GM18520 (cell line): ENCODE measurements around the gene ERCC1.
A peak's percentile ranks its signal among the peaks of the same experiment; 100 is the strongest.

Source experiments
- ATAC-seq: cut with Tn5 transposase; IDR thresholded peaks from one replicate; pipeline ENCODE4 v1.9.1; 2021; ENCODE audit not compliant: unreplicated experiment

ERCC1 gene

GRCh38 chr19:45406226-45407090 is 17.3 kb downstream of the ERCC1 start, which contains the start of gene POLR1G:
Gene POLR1G (plus strand): TSS chr19:45406644. CDS start chr19:45406697, 53 bp downstream.
- peak; percentile 65 for ATAC-seq

- ATAC-seq, result peak; percentile 26
Observed at GRCh38 chr19:45405435-45406225, 18.1 kb downstream of the ERCC1 start.

GRCh38 chr19:45404557-45405434 is 18.9 kb downstream of the ERCC1 start, which contains the start of gene PPP1R13L:
Gene PPP1R13L (minus strand): TSS chr19:45405069. CDS start chr19:45398318, 6,751 bp downstream.
- ATAC-seq, result no peak

GRCh38 chr19:45403781-45404556 is 19.7 kb downstream of the ERCC1 start:
- no peak for ATAC-seq

- ATAC-seq, result no peak
Observed at GRCh38 chr19:45403272-45403671, 20.4 kb downstream of the ERCC1 start.

GRCh38 chr19:45402298-45403061 is 21.2 kb downstream of the ERCC1 start:
- no peak for ATAC-seq

GRCh38 chr19:45401815-45402214 is 21.9 kb downstream of the ERCC1 start:
- no peak for ATAC-seq

- no peak for ATAC-seq
Observed at GRCh38 chr19:45400192-45400591, 23.5 kb downstream of the ERCC1 start.

- ATAC-seq, result no peak
Observed at GRCh38 chr19:45395821-45396617, 27.7 kb downstream of the ERCC1 start.

- ATAC-seq, result no peak
Observed at GRCh38 chr19:45391871-45392665, 31.6 kb downstream of the ERCC1 start.

- ATAC-seq, result no peak
Observed at GRCh38 chr19:45391346-45391745, 32.4 kb downstream of the ERCC1 start.

- ATAC-seq, result no peak
Observed at GRCh38 chr19:45385392-45386221, 38.1 kb downstream of the ERCC1 start.

GRCh38 chr19:45382426-45382825 is 41.3 kb downstream of the ERCC1 start:
- no peak for ATAC-seq

GRCh38 chr19:45380107-45380506 is 43.6 kb downstream of the ERCC1 start:
- ATAC-seq, result no peak

- ATAC-seq, result no peak
Observed at GRCh38 chr19:45376045-45376724, 47.5 kb downstream of the ERCC1 start.
